DND-41 (cell line): Measurements from ENCODE around the gene INPP5A.

Source experiments
- EZH2 ChIP-seq: IDR thresholded peaks from 3 replicates; pipeline ENCODE4 v1.6.1; 2012; ENCODE audit warnings: borderline replicate concordance, low read depth, mild to moderate bottlenecking, moderate library complexity, low read length, inconsistent platforms; ENCODE audit not compliant: severe bottlenecking
- TF ChIP-seq, protein P1 (sequence below): IDR thresholded peaks from 2 replicates; pipeline ENCODE4 v1.5.1; 2012; ENCODE audit warnings: borderline replicate concordance, low read length, moderate library complexity, mild to moderate bottlenecking; ENCODE audit not compliant: poor library complexity, severe bottlenecking; ENCODE audit errors: extremely low read depth

GRCh38 chr10:132634241-132634946 lies 96.8 kb downstream of the INPP5A start:
- TF ChIP-seq, protein P1, sequence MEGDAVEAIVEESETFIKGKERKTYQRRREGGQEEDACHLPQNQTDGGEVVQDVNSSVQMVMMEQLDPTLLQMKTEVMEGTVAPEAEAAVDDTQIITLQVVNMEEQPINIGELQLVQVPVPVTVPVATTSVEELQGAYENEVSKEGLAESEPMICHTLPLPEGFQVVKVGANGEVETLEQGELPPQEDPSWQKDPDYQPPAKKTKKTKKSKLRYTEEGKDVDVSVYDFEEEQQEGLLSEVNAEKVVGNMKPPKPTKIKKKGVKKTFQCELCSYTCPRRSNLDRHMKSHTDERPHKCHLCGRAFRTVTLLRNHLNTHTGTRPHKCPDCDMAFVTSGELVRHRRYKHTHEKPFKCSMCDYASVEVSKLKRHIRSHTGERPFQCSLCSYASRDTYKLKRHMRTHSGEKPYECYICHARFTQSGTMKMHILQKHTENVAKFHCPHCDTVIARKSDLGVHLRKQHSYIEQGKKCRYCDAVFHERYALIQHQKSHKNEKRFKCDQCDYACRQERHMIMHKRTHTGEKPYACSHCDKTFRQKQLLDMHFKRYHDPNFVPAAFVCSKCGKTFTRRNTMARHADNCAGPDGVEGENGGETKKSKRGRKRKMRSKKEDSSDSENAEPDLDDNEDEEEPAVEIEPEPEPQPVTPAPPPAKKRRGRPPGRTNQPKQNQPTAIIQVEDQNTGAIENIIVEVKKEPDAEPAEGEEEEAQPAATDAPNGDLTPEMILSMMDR, result peak; percentile 33
- TF ChIP-seq EZH2, result no peak
